ENCODE results near the gene CAMKMT.

DNA sequence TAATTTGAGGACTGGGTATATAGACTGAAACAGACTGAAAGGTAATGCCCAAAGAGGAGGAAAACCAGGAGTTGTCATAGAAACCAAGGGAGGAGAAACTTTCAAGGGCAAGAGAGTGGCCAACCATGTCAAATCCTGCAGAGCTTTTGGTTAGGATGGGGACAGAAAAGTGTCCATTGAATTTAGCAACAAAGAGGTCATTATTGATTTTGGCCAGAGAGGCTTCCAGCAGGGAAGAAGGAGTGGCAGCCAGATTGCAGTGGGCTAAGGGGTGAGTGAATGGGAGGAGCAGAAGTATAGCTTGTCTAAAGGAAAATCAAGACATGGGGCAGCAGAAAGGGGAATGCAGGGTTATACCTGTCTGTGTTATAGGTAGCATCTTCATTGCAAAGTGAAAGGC, 194.0 kb downstream of the CAMKMT start:
- TF ChIP-seq, protein P1, sequence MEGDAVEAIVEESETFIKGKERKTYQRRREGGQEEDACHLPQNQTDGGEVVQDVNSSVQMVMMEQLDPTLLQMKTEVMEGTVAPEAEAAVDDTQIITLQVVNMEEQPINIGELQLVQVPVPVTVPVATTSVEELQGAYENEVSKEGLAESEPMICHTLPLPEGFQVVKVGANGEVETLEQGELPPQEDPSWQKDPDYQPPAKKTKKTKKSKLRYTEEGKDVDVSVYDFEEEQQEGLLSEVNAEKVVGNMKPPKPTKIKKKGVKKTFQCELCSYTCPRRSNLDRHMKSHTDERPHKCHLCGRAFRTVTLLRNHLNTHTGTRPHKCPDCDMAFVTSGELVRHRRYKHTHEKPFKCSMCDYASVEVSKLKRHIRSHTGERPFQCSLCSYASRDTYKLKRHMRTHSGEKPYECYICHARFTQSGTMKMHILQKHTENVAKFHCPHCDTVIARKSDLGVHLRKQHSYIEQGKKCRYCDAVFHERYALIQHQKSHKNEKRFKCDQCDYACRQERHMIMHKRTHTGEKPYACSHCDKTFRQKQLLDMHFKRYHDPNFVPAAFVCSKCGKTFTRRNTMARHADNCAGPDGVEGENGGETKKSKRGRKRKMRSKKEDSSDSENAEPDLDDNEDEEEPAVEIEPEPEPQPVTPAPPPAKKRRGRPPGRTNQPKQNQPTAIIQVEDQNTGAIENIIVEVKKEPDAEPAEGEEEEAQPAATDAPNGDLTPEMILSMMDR (IDR thresholded peaks at IDR 0.05), result no peak
- no peak for TF ChIP-seq POLR2A (IDR thresholded peaks at IDR 0.05)
